Fibroblast of mammary gland (primary cell): Measurements from ENCODE around the gene JADE2.

Experiments used
- DNase-seq: peaks from one replicate; pipeline ENCODE4 v3.0.0-alpha.2; 2010; ENCODE audit warnings: low read depth
- H3K4me3 ChIP-seq: 2 replicates; pipeline ENCODE4 v1.5.1; 2011; ENCODE audit warnings: low read depth, mild to moderate bottlenecking, low read length, moderate library complexity; ENCODE audit not compliant: control insufficient read depth
- CTCF ChIP-seq: conservative IDR thresholded peaks from 2 replicates; pipeline ENCODE4 v1.5.1; 2011; ENCODE audit warnings: low read depth, low read length, inconsistent platforms; ENCODE audit not compliant: control insufficient read depth, insufficient read depth

The JADE2 gene

DNA sequence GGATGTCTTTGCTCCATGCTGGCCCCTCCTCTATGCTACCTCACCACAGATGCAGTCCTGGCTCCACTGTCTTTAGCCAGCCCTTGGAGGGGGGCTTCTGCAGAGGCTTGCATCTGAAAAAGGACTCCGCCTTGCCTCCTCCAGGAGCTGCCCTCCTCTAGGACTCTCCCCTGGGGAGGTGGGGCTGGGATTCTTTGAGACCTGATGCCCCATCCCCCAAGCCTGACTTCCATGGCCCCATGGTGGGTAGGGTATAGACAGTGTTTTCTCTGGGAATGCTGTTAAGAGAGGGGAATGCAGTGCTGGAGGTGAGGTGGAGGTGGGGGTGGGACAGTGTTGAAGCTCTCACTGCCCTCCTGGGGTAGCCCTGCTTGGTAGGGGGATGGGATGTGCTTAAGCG, 14.3 kb downstream of the JADE2 start:
- no peak overlapping the region for H3K4me3 ChIP-seq
- TF ChIP-seq CTCF = no peak
- no peak for DNase-seq

DNA sequence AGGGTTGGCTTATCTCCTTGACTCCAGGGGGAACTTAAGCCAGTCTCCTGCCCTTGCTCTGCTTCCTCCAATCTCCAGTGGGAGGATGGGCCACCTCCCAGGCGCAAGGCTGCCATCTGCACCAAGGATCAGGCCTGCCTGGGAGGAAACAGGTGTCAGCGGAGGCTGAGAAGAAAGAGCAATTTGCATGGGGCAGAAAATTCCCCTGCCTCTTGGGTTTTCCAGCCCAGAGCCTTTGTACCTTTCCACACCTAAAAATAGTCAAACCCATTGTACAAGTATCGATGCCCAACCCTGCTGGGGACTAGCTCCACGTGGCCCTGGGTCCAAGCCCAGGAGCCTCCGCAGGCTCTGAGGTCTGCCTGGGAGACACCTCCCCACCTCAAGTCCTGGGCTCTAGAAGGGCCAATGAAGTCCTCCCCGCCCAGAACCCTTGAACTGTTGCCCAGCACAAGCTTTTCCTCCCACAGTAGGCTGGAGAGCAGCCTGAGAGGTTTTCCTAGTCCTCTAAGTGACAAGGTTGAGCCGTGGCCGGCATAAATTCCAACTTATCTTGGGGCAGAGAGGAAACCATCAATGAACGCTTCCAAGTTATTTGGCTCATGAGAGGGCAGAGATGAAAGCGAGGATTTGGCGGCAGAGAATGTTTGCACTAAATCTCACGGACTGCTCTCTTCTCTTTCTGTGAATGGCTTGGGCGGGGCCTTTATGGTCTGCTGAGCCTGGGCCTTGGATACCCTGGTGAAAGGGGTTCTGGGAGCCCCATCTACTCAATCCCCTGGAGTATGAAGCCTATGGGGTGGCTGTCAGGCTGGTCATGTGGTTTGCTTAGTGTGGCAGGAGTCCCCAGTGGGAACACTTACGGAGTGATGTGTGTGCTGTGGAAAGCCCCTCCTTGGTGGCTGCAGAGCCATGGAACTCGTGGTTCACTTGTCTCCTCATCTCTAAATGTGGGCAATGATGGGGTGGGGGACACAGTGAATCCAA, 15.6 kb downstream of the JADE2 start:
- DNase-seq = no peak
- TF ChIP-seq CTCF = no peak
- H3K4me3 ChIP-seq = no peak overlapping the region

DNA sequence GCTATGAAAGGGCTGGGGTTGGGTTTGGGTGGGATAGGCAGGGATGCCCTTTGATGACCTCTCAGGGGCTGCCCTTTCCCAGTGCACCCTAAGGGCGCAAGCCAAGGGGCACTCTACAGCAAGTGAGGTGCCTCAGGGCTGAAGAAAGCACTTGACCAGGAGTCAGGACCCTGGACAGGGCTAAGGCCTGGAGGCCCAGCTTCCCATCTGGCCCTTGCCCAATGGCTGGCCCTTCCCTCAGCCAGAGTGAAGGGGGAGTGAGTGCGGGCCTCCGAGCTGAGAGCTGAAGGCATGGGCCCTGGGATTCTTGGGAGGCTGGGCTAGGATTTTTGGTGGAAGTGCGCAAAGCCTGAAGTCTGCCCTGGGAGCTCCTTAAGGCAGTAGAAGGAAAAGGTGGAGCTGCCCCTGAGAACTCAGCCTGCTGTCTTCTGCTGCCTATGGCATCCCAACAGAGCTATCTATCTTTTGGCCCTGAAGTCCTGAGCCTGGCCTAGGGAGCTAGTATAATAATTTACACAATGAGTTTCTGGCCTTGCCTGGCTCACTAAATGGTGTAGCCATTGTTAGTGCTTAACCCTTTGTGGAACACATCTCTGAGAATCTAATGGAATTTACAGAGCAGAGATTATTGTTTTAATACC, 16.4 kb downstream of the JADE2 start:
- DNase-seq = peak; percentile 48
- H3K4me3 ChIP-seq = no peak overlapping the region
- no peak for TF ChIP-seq CTCF

GRCh38 chr5:134543820-134544614, 18.5 kb downstream of the JADE2 start:
- no peak for TF ChIP-seq CTCF
- no peak overlapping the region for H3K4me3 ChIP-seq
- no peak for DNase-seq

- DNase-seq = peak; percentile 51
These were observed 19.8 kb downstream of the JADE2 start for GRCh38 chr5:134545070-134545868.

More at GRCh38 chr5:134545070-134545868, 19.8 kb downstream of the JADE2 start:
- no peak for TF ChIP-seq CTCF
- H3K4me3 ChIP-seq = no peak overlapping the region
